HG02763 (cell line): Measurements from ENCODE around the gene FER.
"Not testable (repeated sequence)": the region's sequence is repeated elsewhere in the genome, so short reads cannot be mapped to it uniquely, and the experiment has no call there.

Experiments
- ATAC-seq: cut with Tn5 transposase; IDR thresholded peaks from one replicate; pipeline ENCODE4 v1.9.1; 2021; ENCODE audit warnings: mild to moderate bottlenecking, moderate library complexity; ENCODE audit not compliant: unreplicated experiment

FER gene

GRCh38 chr5:108797396-108797795, 49.7 kb downstream of the FER start:
- ATAC-seq, result no peak

- ATAC-seq, result no peak
These were observed 50.3 kb downstream of the FER start for GRCh38 chr5:108797986-108798385.

- no peak for ATAC-seq
These were observed 51.0 kb downstream of the FER start for GRCh38 chr5:108798513-108799265.

- no peak for ATAC-seq
These were observed 53.6 kb downstream of the FER start for GRCh38 chr5:108801301-108801700.

GRCh38 chr5:108801776-108802175, 54.1 kb downstream of the FER start:
- ATAC-seq, result no peak

GRCh38 chr5:108810717-108811116, 63.0 kb downstream of the FER start:
- ATAC-seq, result no peak

GRCh38 chr5:108813673-108814072, 66.0 kb downstream of the FER start:
- ATAC-seq, result no peak

- no peak for ATAC-seq
These were observed 66.9 kb downstream of the FER start for GRCh38 chr5:108814551-108814950.

GRCh38 chr5:108818613-108819272, 71.0 kb downstream of the FER start:
- ATAC-seq, result peak; percentile 89

- ATAC-seq, result no peak
These were observed 73.3 kb downstream of the FER start for GRCh38 chr5:108820983-108821382.

- ATAC-seq, result no peak
These were observed 74.7 kb downstream of the FER start for GRCh38 chr5:108822211-108822947.

- no peak for ATAC-seq
These were observed 79.4 kb downstream of the FER start for GRCh38 chr5:108827131-108827530.

- no peak for ATAC-seq
These were observed 83.1 kb downstream of the FER start for GRCh38 chr5:108830705-108831276.

GRCh38 chr5:108836492-108836891, 88.8 kb downstream of the FER start:
- ATAC-seq, result no peak

GRCh38 chr5:108842260-108842941, 94.7 kb downstream of the FER start:
- not testable (repeated sequence) for ATAC-seq

- not testable (repeated sequence) for ATAC-seq
These were observed 103.4 kb downstream of the FER start for GRCh38 chr5:108851129-108851528.

- ATAC-seq, result no peak
These were observed 110.2 kb downstream of the FER start for GRCh38 chr5:108857905-108858304.

GRCh38 chr5:108858959-108859358, 111.3 kb downstream of the FER start:
- peak; percentile 95 for ATAC-seq

GRCh38 chr5:108862211-108862610, 114.5 kb downstream of the FER start:
- no peak for ATAC-seq

- not testable (repeated sequence) for ATAC-seq
These were observed 118.4 kb downstream of the FER start for GRCh38 chr5:108866097-108866496.

- ATAC-seq, result no peak
These were observed 120.0 kb downstream of the FER start for GRCh38 chr5:108867656-108868055.
